Measurements from ENCODE around the gene CASP10. TPM values are rescaled to one million over a fixed set of nuclear protein-coding genes. Genes with fewer than 3 reads are reported as not detected.

CASP10 gene
- total RNA-seq, 4 donors from 2014 or later, result 6.1 to 21.4 (median 11.2) TPM

DNA sequence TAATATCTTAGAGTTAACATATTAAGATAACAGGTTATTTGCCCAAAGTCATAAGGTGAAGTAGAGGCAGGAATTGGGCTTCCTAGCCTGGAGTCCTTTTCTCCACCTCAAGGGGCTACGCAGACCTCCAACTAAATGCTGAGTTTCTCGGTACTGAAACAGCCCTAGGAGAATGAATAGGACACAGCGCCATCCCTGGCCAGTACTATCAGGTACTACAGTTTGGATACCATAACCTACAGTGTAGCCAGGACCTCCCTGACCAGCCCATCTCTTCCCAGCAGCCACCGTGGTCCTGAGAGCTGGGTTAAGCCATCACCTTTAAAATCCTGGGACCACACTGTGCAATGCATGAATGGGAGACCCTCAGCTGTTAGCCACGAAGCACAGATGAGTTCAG lies 93.0 kb downstream of the CASP10 start:
- Histone ChIP-seq H3K27ac (no peak overlapping the region), H3K4me1 (peaks cover 0 to 6% (median 0%) of the 10 kb centered on the region in 4 donors), H3K27me3 (no peaks in the 10 kb centered on the region), H3K4me3 (no peak overlapping the region), H3K36me3 (peaks cover 3 to 51% (median 6%) of the 10 kb centered on the region in 3 donors), H3K9me3 (no peaks in the 10 kb centered on the region)
- no peak for TF ChIP-seq POLR2A (IDR thresholded peaks at IDR 0.05)
- WGBS, 2 donors, result 65 to 68% methylated on average over 5 of the region's 5 CpGs
- no peak for DNase-seq (ENCODE audit: low spot score in 2 of 2)

DNA sequence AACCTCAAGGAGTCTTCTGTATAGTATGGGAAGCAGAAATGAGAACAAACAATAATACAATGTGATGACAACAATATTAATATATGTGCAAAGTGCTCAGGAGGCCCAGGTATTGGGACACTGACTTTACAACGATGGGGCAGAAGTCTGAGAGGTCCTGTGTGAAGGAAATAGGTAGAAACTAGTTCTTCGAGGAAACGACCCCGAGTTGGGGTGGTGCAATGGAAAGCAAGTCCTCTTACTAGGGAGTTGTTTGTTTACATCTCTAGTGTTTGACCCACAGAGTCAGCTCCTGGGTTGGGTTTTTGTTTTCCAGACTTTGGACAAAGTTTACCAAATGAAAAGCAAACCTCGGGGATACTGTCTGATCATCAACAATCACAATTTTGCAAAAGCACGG lies 93.6 kb downstream of the CASP10 start:
- no peak overlapping the region for H3K27ac ChIP-seq
- H3K4me3 ChIP-seq, result no peak overlapping the region
- no peaks in the 10 kb centered on the region for H3K9me3 ChIP-seq
- DNase-seq (ENCODE audit: low spot score in 2 of 2), result no peak
- peaks cover 3 to 51% (median 6%) of the 10 kb centered on the region in 3 donors for H3K36me3 ChIP-seq
- H3K27me3 ChIP-seq, result no peaks in the 10 kb centered on the region
- WGBS, 2 donors, result 91 to 93% methylated on average over 6 of the region's 6 CpGs
- H3K4me1 ChIP-seq, result peaks cover 0 to 6% (median 0%) of the 10 kb centered on the region in 4 donors
- TF ChIP-seq POLR2A (IDR thresholded peaks at IDR 0.05) (no peak), EP300 (IDR thresholded peaks at IDR 0.05) (no peak)
- TF ChIP-seq, protein P1, sequence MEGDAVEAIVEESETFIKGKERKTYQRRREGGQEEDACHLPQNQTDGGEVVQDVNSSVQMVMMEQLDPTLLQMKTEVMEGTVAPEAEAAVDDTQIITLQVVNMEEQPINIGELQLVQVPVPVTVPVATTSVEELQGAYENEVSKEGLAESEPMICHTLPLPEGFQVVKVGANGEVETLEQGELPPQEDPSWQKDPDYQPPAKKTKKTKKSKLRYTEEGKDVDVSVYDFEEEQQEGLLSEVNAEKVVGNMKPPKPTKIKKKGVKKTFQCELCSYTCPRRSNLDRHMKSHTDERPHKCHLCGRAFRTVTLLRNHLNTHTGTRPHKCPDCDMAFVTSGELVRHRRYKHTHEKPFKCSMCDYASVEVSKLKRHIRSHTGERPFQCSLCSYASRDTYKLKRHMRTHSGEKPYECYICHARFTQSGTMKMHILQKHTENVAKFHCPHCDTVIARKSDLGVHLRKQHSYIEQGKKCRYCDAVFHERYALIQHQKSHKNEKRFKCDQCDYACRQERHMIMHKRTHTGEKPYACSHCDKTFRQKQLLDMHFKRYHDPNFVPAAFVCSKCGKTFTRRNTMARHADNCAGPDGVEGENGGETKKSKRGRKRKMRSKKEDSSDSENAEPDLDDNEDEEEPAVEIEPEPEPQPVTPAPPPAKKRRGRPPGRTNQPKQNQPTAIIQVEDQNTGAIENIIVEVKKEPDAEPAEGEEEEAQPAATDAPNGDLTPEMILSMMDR (IDR thresholded peaks at IDR 0.05), result no peak

Small RNA genes within 50 kb of the gene (small RNA-seq; reads per million reads assigned to genes)
- gene AC007283.2 (not detected), gene MTND4LP13 (not detected), gene RNU7-45P (not detected)

Other genes starting within 250 kb of the CASP10 start
- gene ORC2, start 219.5 kb upstream of the CASP10 start, total RNA-seq, result 10 to 100 TPM; 17.8 to 32.3 (median 20.1) TPM
- 10 to 100 TPM; 17.3 to 27.9 (median 18.6) TPM for gene HYCC2, start 111.5 kb upstream of the CASP10 start, total RNA-seq
- gene NDUFB3, start 111.1 kb upstream of the CASP10 start, total RNA-seq, result 10 to 100 TPM; 30.8 to 55.7 (median 52.1) TPM
- gene CFLAR, start 67.0 kb upstream of the CASP10 start, total RNA-seq, result 100 to 1,000 TPM; 158 to 284 (median 220) TPM
- gene CASP8, start 77.4 kb downstream of the CASP10 start, total RNA-seq, result 10 to 100 TPM; 12.4 to 71.7 (median 15.6) TPM
- 1 to 10 TPM in 2 of 4 donors, under 1 TPM in 2; 0.66 to 2.1 (median 1.1) TPM for gene FLACC1, start 174.2 kb downstream of the CASP10 start, total RNA-seq

All from tibial nerve (tissue), 4 donors.